Psoas muscle (tissue), 8 donors: ENCODE data around the gene ANKRD13B. TPM values are rescaled to one million over a fixed set of nuclear protein-coding genes. Genes with fewer than 3 reads are reported as not detected.

ENCODE experiments used
- ATAC-seq, 4 donors: fragments of 200-7000 bp; cut with Tn5 transposase; one replicate each; pipeline ENCODE4 v1.9.1; 2020; ENCODE audit warnings: moderate library complexity in 3 of 4, mild to moderate bottlenecking in 2 of 4
- DNase-seq, 2 donors: peaks; one replicate each; pipeline ENCODE4 v3.0.0-alpha.2; 2020
- H3K27ac ChIP-seq: fragments of 200-600 bp; one replicate; pipeline ENCODE4 v1.8.0; 2022
- H3K27me3 ChIP-seq, 3 donors: fragments of 200-600 bp in 1 of 3; one replicate each; pipeline versions ENCODE4 v1.6.1 to v1.8.0; 2013 to 2022; ENCODE audit warnings: low read length in 2 of 3, mild to moderate bottlenecking in 2 of 3, moderate library complexity in 1 of 3; ENCODE audit not compliant: insufficient read depth in 3 of 3
- H3K36me3 ChIP-seq, 2 donors: fragments of 200-600 bp in 1 of 2; one replicate each; pipeline versions ENCODE4 v1.6.1 to v1.8.0; 2013 to 2022; ENCODE audit warnings: low read depth in 1 of 2, mild to moderate bottlenecking in 1 of 2, moderate library complexity in 1 of 2; ENCODE audit not compliant: insufficient read depth in 1 of 2
- H3K4me1 ChIP-seq: fragments of 200-600 bp; one replicate; pipeline ENCODE4 v1.8.0; 2022
- H3K4me3 ChIP-seq: fragments of 200-600 bp; one replicate; pipeline ENCODE4 v1.8.0; 2022; ENCODE audit warnings: mild to moderate bottlenecking
- H3K9me3 ChIP-seq: fragments of 200-600 bp; one replicate; pipeline ENCODE4 v1.8.0; 2022
- CTCF ChIP-seq: fragments of 200-600 bp; IDR thresholded peaks from one replicate; pipeline ENCODE4 v1.8.0; 2022; ENCODE audit warnings: antibody characterized with exemption
- WGBS, 3 donors: extraction: QIAGEN DNeasy Blood & Tissue Kit; methylation state at CpG; one replicate each; pipeline versions ENCODE4 v1.1.6 to v1.1.7; 2013; 5-methylcytosine and 5-hydroxymethylcytosine counted together
- intact Hi-C, 2 donors: fragments of 100-400 bp; cut with DNase I; formaldehyde crosslinking; loops; one replicate each; pipeline versions ENCODE4 v1.11.0 to v1.14.2; 2022
- polyA plus RNA-seq, 3 donors: library from polyadenylated mRNA; stranded (reverse); fragments of 200-250 nt; gene quantifications; one replicate each; pipeline ENCODE4 v1.2.3, GENCODE V29; 2013
- total RNA-seq, 4 donors: library from RNA; stranded (reverse); fragmentation: NEBNext Ultra II Directional in 2 of 4; extraction: Animal tissue kit (Norgen Biotek cat#: 25700) in 2 of 4; gene quantifications; one replicate each; pipeline versions ENCODE4 v1.2.1 to v1.2.4, GENCODE V29; 2021 to 2023
- donor health status: healthy with polysubstance abuse.
- donor health status: DM: no; HTN: no; CAD: no; lungs with moderate emphysema.
- donor health status: Bipolar disorder and iron deficiency.
- donor health status: healthy.
- donor health status: DM: yes; HTN: yes; CAD: no.
- donor health status: DM: no; HTN: no; CAD: no.
- donor health status: DM: no; HTN: no; CAD: no.
- donor health status: DM: yes; HTN: yes; CAD: no.

Gene ANKRD13B
- total and polyA plus RNA-seq, 7 donors = 5.4 to 14.8 (median 7.1) TPM

- peak overlapping the region; percentile 88 for H3K27ac ChIP-seq
- H3K9me3 ChIP-seq = no peaks in the 10 kb centered on the region
- WGBS, 3 donors = 11 to 16% (median 12%) methylated on average over 1 of the region's 1 CpG
- TF ChIP-seq CTCF = no peak
- peak overlapping the region; percentile 6 for H3K4me3 ChIP-seq
- peaks cover 5 to 66% of the 10 kb centered on the region in 2 donors for H3K36me3 ChIP-seq
- DNase-seq (no peak), ATAC-seq (peak; percentile 16 to 45 (median 38))
- H3K4me1 ChIP-seq = peaks cover 57% of the 10 kb centered on the region
- H3K27me3 ChIP-seq = no peaks in the 10 kb centered on the region
- intact Hi-C loops = no loop called here
These were observed 70.2 kb downstream of the ANKRD13B start for GRCh38 chr17:29663155-29663554.

Other genes with a start within 250 kb of the ANKRD13B start
- gene TAOK1, start 202.8 kb upstream of the ANKRD13B start, total RNA-seq = 10 to 100 TPM; 42.5 to 49.8 (median 46.5) TPM
- gene TAOK1, start 202.8 kb upstream of the ANKRD13B start, polyA plus RNA-seq = 10 to 100 TPM in 2 of 3 donors, 1 to 10 TPM in 1; 6.3 to 23.0 (median 11.2) TPM
- gene ABHD15, start 26.1 kb upstream of the ANKRD13B start, total RNA-seq = 1 to 10 TPM; 2.3 to 2.8 (median 2.5) TPM
- gene ABHD15, start 26.1 kb upstream of the ANKRD13B start, polyA plus RNA-seq = 1 to 10 TPM; 1.6 to 7.9 (median 3.1) TPM
- 10 to 100 TPM; 13.3 to 20.9 (median 17.7) TPM for gene TP53I13, start 24.4 kb upstream of the ANKRD13B start, total RNA-seq
- 10 to 100 TPM; 30.6 to 46.1 (median 42.6) TPM for gene TP53I13, start 24.4 kb upstream of the ANKRD13B start, polyA plus RNA-seq
- gene GIT1, start 3.5 kb upstream of the ANKRD13B start, total RNA-seq = 10 to 100 TPM; 26.4 to 39.4 (median 31.5) TPM
- gene GIT1, start 3.5 kb upstream of the ANKRD13B start, polyA plus RNA-seq = 10 to 100 TPM; 24.3 to 46.0 (median 35.2) TPM
- 100 to 1,000 TPM; 478 to 710 (median 557) TPM for gene CORO6, start 29.8 kb downstream of the ANKRD13B start, total RNA-seq
- gene CORO6, start 29.8 kb downstream of the ANKRD13B start, polyA plus RNA-seq = 100 to 1,000 TPM; 182 to 495 (median 236) TPM